ENCODE data around the gene DNAJC4. TPM values are rescaled to one million over a fixed set of nuclear protein-coding genes. Genes with fewer than 3 reads are reported as not detected.
A peak's percentile ranks its signal among the peaks of the same experiment; 100 is the strongest.

Gene DNAJC4
- total RNA-seq, 1 donor from 2014 or later, result 39.1 TPM

DNA sequence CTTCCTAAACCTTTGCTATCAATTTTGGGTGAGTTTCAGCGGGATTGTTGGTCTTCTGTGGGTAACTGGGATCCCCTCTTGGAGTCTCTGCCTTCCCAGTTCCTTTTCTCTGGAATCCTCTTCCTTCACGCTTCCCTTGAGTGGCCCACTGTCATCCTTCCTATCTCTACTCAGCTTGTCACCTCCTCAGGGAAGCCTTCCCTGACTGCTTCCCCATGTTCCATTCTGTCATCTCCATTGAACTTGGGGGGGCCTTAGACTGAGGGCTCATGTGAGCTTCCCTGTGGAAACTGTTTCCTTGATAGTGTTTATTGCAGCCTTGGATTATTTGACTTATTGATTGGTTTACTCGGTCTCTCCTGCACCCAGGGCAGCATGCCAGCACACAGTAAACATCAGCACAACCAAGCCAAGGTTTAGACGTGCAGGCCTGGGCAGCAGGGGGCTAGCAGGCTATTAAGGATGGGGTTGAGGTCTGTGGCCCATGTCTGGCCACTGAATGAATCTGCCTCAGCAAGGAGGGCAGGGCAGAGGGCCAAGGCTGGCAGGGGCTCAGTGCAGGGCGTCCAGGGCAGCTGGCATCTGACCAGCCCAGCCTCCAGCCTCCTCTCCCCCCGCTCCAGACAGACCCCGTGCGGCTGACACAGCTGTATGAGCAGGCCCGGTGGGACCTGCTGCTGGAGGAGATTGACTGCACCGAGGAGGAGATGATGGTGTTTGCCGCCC lies 11.6 kb upstream of the DNAJC4 start:
- Mint-ChIP-seq H3K4me1 (ENCODE audit: low read depth) (peaks cover 6% of the 10 kb centered on the region), H3K27me3 (no peaks in the 10 kb centered on the region), H3K4me3 (ENCODE audit: low read depth) (peak overlapping the region; percentile 9), H3K27ac (no peak overlapping the region), H3K9me3 (ENCODE audit: low read depth) (no peaks in the 10 kb centered on the region), H3K36me3 (ENCODE audit: insufficient read depth) (peaks cover 8% of the 10 kb centered on the region)
- TF ChIP-seq, protein P1, sequence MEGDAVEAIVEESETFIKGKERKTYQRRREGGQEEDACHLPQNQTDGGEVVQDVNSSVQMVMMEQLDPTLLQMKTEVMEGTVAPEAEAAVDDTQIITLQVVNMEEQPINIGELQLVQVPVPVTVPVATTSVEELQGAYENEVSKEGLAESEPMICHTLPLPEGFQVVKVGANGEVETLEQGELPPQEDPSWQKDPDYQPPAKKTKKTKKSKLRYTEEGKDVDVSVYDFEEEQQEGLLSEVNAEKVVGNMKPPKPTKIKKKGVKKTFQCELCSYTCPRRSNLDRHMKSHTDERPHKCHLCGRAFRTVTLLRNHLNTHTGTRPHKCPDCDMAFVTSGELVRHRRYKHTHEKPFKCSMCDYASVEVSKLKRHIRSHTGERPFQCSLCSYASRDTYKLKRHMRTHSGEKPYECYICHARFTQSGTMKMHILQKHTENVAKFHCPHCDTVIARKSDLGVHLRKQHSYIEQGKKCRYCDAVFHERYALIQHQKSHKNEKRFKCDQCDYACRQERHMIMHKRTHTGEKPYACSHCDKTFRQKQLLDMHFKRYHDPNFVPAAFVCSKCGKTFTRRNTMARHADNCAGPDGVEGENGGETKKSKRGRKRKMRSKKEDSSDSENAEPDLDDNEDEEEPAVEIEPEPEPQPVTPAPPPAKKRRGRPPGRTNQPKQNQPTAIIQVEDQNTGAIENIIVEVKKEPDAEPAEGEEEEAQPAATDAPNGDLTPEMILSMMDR (IDR thresholded peaks at IDR 0.05; ENCODE audit: unreplicated experiment), result no peak
- DNase-seq (ENCODE audit: low spot score, unreplicated experiment), result no peak

DNA sequence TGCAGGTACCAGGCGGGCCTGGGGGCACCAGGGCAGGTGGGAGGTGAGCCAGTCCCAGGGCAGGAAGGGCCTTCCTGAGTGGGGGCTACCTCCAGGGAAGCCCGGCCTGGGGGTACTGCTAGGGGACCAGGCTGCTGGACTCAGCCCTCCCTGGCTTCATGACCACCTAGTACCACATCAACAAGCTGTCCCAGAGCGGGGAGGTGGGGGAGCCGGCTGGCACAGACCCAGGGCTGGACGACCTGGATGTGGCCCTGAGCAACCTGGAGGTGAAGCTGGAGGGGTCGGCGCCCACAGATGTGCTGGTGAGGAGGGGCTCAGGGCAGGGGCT lies 11.0 kb upstream of the DNAJC4 start:
- Mint-ChIP-seq H3K9me3 (ENCODE audit: low read depth) (no peaks in the 10 kb centered on the region), H3K36me3 (ENCODE audit: insufficient read depth) (peaks cover 8% of the 10 kb centered on the region), H3K27ac (no peak overlapping the region), H3K27me3 (no peaks in the 10 kb centered on the region), H3K4me1 (ENCODE audit: low read depth) (peaks cover 6% of the 10 kb centered on the region), H3K4me3 (ENCODE audit: low read depth) (no peak overlapping the region)
- TF ChIP-seq, protein P1 (IDR thresholded peaks at IDR 0.05; ENCODE audit: unreplicated experiment), result no peak
- DNase-seq (ENCODE audit: low spot score, unreplicated experiment), result no peak

DNA sequence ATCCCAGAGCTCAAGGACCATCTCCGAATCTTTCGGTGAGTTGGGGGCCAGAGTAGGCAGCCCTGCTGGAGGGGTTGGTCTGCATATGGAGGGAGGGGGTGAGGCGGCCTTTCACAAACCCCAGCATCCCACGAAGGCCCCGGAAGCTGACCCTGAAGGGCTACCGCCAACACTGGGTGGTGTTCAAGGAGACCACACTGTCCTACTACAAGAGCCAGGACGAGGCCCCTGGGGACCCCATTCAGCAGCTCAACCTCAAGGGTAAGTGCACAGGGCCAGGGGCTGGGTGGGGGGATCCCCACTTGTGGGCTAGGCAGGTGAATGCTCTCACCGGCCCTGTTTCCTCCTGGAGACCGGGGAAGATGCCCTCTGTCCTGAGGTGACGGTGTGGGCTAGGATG lies 10.6 kb upstream of the DNAJC4 start:
- Mint-ChIP-seq H3K36me3 (ENCODE audit: insufficient read depth) (peaks cover 8% of the 10 kb centered on the region), H3K4me1 (ENCODE audit: low read depth) (peaks cover 6% of the 10 kb centered on the region), H3K27me3 (no peaks in the 10 kb centered on the region), H3K9me3 (ENCODE audit: low read depth) (no peaks in the 10 kb centered on the region), H3K27ac (no peak overlapping the region), H3K4me3 (ENCODE audit: low read depth) (no peak overlapping the region)
- TF ChIP-seq, protein P1 (IDR thresholded peaks at IDR 0.05; ENCODE audit: unreplicated experiment), result no peak
- no peak for DNase-seq (ENCODE audit: low spot score, unreplicated experiment)

DNA sequence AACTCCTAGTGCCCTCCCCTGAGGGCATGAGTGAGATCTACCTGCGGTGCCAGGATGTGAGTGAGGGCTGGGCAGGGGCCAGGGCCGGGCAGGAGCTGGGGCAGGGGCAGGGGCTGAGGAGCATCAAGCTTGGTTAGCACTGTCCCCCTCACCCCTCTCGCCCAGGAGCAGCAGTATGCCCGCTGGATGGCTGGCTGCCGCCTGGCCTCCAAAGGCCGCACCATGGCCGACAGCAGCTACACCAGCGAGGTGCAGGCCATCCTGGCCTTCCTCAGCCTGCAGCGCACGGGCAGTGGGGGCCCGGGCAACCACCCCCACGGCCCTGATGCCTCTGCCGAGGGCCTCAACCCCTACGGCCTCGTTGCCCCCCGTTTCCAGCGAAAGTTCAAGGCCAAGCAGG lies 10.1 kb upstream of the DNAJC4 start:
- H3K36me3 Mint-ChIP-seq (ENCODE audit: insufficient read depth), result peaks cover 4% of the 10 kb centered on the region
- peaks cover 8% of the 10 kb centered on the region for H3K4me1 Mint-ChIP-seq (ENCODE audit: low read depth)
- no peaks in the 10 kb centered on the region for H3K9me3 Mint-ChIP-seq (ENCODE audit: low read depth)
- TF ChIP-seq, protein P1 (IDR thresholded peaks at IDR 0.05; ENCODE audit: unreplicated experiment), result no peak
- no peak overlapping the region for H3K4me3 Mint-ChIP-seq (ENCODE audit: low read depth)
- no peaks in the 10 kb centered on the region for H3K27me3 Mint-ChIP-seq
- H3K27ac Mint-ChIP-seq, result no peak overlapping the region
- DNase-seq (ENCODE audit: low spot score, unreplicated experiment), result no peak

DNA sequence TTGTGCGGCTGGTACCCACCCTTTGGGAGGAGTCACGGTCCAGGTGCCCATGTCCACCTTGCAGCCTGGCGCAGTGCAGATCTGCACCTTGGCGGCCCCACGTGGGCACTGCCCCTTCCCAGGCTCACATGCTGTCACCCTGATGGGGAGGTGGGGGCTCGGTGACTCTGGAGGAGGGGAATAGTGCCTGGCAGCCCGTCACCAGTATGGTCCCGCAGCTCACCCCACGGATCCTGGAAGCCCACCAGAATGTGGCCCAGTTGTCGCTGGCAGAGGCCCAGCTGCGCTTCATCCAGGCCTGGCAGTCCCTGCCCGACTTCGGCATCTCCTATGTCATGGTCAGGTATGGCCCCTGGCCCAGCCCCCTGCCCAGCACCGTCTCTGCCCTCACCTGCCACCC lies 9.6 kb upstream of the DNAJC4 start:
- Mint-ChIP-seq H3K4me1 (ENCODE audit: low read depth) (peaks cover 10% of the 10 kb centered on the region), H3K4me3 (ENCODE audit: low read depth) (no peak overlapping the region), H3K36me3 (ENCODE audit: insufficient read depth) (peaks cover 4% of the 10 kb centered on the region), H3K27me3 (no peaks in the 10 kb centered on the region), H3K9me3 (ENCODE audit: low read depth) (no peaks in the 10 kb centered on the region), H3K27ac (no peak overlapping the region)
- DNase-seq (ENCODE audit: low spot score, unreplicated experiment), result no peak
- TF ChIP-seq, protein P1 (IDR thresholded peaks at IDR 0.05; ENCODE audit: unreplicated experiment), result no peak

Data from progenitor cell of endocrine pancreas (in vitro differentiated cells).